ENCODE measurements around the gene PSD. TPM values are rescaled to one million over a fixed set of nuclear protein-coding genes. Genes with fewer than 3 reads are reported as not detected.

Gene PSD
- total RNA-seq, 1 experiment from 2014 or later, result 1.6 TPM

DNA sequence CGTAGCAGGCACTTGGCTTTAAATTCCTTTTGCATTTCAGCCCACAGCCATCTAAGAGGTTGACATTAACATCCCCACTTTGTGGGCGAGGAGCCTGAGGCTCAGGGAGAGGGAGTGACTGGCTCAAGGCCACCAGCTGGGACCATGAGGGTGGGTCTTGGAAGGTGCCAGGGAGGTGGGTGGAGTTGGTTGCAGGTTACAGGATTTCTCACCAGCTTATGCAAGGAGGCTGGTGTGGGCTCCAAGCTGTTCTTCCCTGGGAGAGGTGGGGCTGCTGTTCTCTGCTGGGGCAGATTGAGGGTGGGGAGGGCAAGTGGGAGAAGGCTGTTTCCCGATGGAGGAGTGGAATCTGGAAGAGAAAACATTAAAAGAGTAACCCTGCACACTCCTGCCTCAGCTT, 46.9 kb upstream of the PSD start:
- no peak overlapping the region for H3K4me2 ChIP-seq
- no peak for DNase-seq
- POLR2A ChIA-PET (ENCODE audit: unreplicated experiment), result no interaction called here
- no TSS peak for BruUV-seq (replicated peaks)
- H3K27me3 ChIP-seq (ENCODE audit: insufficient read depth, low read depth), result no peaks in the 10 kb centered on the region
- no peak overlapping the region for H3K4me3 ChIP-seq
- no peaks in the 10 kb centered on the region for H3F3A ChIP-seq (ENCODE audit: insufficient read depth, low read depth)
- no peaks in the 10 kb centered on the region for H3K36me3 ChIP-seq (ENCODE audit: low read depth)
- H2AFZ ChIP-seq, result no peak overlapping the region
- H3K4me1 ChIP-seq (replicated peaks; ENCODE audit: insufficient read depth), result no peaks in the 10 kb centered on the region
- H3K9me3 ChIP-seq (ENCODE audit: insufficient read depth, low read depth), result no peaks in the 10 kb centered on the region
- CTCF ChIA-PET, result no interaction called here
- H3K27ac ChIP-seq, result no peak overlapping the region
- intact Hi-C loops (cut with micrococcal nuclease; ENCODE audit: unreplicated experiment), result no loop called here
- H3K9me2 ChIP-seq (ENCODE audit: insufficient read depth), result no peaks in the 10 kb centered on the region
- no peaks in the 10 kb centered on the region for H4K20me1 ChIP-seq (ENCODE audit: insufficient read depth)
- H3K79me2 ChIP-seq (ENCODE audit: low read depth), result no peaks in the 10 kb centered on the region
- TF ChIP-seq EZH2 (IDR thresholded peaks at IDR 0.05; ENCODE audit: low read depth), result no peak
- TF ChIP-seq, protein P1, sequence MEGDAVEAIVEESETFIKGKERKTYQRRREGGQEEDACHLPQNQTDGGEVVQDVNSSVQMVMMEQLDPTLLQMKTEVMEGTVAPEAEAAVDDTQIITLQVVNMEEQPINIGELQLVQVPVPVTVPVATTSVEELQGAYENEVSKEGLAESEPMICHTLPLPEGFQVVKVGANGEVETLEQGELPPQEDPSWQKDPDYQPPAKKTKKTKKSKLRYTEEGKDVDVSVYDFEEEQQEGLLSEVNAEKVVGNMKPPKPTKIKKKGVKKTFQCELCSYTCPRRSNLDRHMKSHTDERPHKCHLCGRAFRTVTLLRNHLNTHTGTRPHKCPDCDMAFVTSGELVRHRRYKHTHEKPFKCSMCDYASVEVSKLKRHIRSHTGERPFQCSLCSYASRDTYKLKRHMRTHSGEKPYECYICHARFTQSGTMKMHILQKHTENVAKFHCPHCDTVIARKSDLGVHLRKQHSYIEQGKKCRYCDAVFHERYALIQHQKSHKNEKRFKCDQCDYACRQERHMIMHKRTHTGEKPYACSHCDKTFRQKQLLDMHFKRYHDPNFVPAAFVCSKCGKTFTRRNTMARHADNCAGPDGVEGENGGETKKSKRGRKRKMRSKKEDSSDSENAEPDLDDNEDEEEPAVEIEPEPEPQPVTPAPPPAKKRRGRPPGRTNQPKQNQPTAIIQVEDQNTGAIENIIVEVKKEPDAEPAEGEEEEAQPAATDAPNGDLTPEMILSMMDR (conservative IDR thresholded peaks at IDR 0.05), result no peak

DNA sequence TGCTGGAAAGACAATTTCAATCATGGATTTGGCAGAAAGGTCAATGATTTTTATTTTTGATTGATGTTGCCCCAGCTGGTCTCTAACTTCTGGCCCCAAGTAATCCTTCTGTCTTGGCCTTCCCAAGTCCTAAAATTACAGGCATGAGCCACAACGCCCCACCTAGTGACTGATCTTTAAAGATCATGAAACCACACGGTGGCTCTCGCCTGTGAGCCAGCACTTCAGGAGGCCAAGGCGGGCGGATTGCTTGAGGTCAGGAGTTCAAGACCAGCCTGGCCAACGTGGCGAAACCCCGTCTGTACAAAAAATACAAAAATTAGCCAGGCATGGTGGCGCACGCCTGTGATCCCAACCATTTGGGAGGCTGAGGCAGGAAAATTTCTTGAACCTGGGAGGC, 45.4 kb upstream of the PSD start:
- TF ChIP-seq EZH2 (IDR thresholded peaks at IDR 0.05; ENCODE audit: low read depth), result no peak
- TF ChIP-seq, protein P1 (conservative IDR thresholded peaks at IDR 0.05), result no peak
- Histone ChIP-seq H3K4me3 (no peak overlapping the region), H3K27me3 (ENCODE audit: insufficient read depth, low read depth) (no peaks in the 10 kb centered on the region), H3K27ac (no peak overlapping the region), H3K9me2 (ENCODE audit: insufficient read depth) (no peaks in the 10 kb centered on the region), H3F3A (ENCODE audit: insufficient read depth, low read depth) (no peaks in the 10 kb centered on the region), H3K4me1 (replicated peaks; ENCODE audit: insufficient read depth) (no peaks in the 10 kb centered on the region), H4K20me1 (ENCODE audit: insufficient read depth) (no peaks in the 10 kb centered on the region), H3K79me2 (ENCODE audit: low read depth) (no peaks in the 10 kb centered on the region), H3K36me3 (ENCODE audit: low read depth) (no peaks in the 10 kb centered on the region), H2AFZ (no peak overlapping the region), H3K4me2 (no peak overlapping the region), H3K9me3 (ENCODE audit: insufficient read depth, low read depth) (no peaks in the 10 kb centered on the region)
- ChIA-PET POLR2A (ENCODE audit: unreplicated experiment) (no interaction called here), CTCF (no interaction called here)
- no TSS peak for BruUV-seq (replicated peaks)
- intact Hi-C loops (cut with micrococcal nuclease; ENCODE audit: unreplicated experiment), result loop anchor here (5.0 kb wide), 1 partner anchor 42 kb away; the partner anchor contains the start of gene FBXL15
- DNase-seq, result no peak

DNA sequence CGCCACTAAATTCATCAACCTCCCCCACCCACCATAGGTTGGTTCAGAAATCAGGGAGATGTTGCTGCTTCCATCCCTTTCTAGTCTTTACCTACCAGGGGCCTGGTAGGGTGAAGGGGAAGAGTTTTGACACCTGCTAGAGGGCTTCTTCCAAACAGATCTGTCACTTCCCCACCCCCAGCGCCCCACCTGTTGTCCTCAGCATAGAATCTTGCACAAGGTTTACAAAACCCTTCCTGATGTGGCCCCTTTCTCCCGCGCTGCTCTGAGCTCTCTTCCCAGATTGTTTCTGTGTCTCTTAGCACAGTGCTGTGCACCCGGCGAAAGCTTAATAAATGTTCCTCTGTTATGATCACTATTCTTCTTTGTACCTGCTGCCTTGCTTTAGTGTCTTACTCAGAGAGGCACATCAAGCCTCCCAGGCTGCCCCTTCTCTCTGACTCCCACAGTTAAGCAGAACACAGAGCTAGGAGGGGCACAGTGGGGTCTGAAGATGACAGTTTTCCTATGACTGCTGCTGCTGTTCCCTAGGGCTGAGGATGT, 44.0 kb upstream of the PSD start:
- intact Hi-C loops (cut with micrococcal nuclease; ENCODE audit: unreplicated experiment), result loop anchor here (5.0 kb wide), 1 partner anchor 40 kb away; the partner anchor contains the start of gene FBXL15
- no peaks in the 10 kb centered on the region for H3K27me3 ChIP-seq (ENCODE audit: insufficient read depth, low read depth)
- H3K4me2 ChIP-seq, result no peak overlapping the region
- H3F3A ChIP-seq (ENCODE audit: insufficient read depth, low read depth), result no peaks in the 10 kb centered on the region
- H3K79me2 ChIP-seq (ENCODE audit: low read depth), result no peaks in the 10 kb centered on the region
- no peak overlapping the region for H3K27ac ChIP-seq
- no TSS peak for BruUV-seq (replicated peaks)
- POLR2A ChIA-PET (ENCODE audit: unreplicated experiment), result interaction anchor here (0.6 kb wide), 1 partner anchor 209 kb away, joined by 3 read pairs; no protein-coding TSS in a partner anchor
- CTCF ChIA-PET, result no interaction called here
- DNase-seq, result no peak
- TF ChIP-seq EZH2 (IDR thresholded peaks at IDR 0.05; ENCODE audit: low read depth), result no peak
- TF ChIP-seq, protein P1 (conservative IDR thresholded peaks at IDR 0.05), result no peak
- no peak overlapping the region for H3K4me3 ChIP-seq
- H4K20me1 ChIP-seq (ENCODE audit: insufficient read depth), result no peaks in the 10 kb centered on the region
- no peaks in the 10 kb centered on the region for H3K9me2 ChIP-seq (ENCODE audit: insufficient read depth)
- no peak overlapping the region for H2AFZ ChIP-seq
- H3K36me3 ChIP-seq (ENCODE audit: low read depth), result no peaks in the 10 kb centered on the region
- H3K9me3 ChIP-seq (ENCODE audit: insufficient read depth, low read depth), result no peaks in the 10 kb centered on the region
- no peaks in the 10 kb centered on the region for H3K4me1 ChIP-seq (replicated peaks; ENCODE audit: insufficient read depth)

Measured in PC-9 (cell line).